GM23338 (cell line): ENCODE results near the gene SARDH. TPM values are rescaled to one million over a fixed set of nuclear protein-coding genes. Genes with fewer than 3 reads are reported as not detected.

Experiments
- ATAC-seq: fragments of 200-7000 bp; cut with Tn5 transposase; 3 replicates; pipeline ENCODE4 v1.9.1; 2020
- DNase-seq: peaks from one replicate; pipeline ENCODE4 v3.0.0-alpha.2; 2015; ENCODE audit warnings: low spot score
- H2AFZ ChIP-seq: fragments of 200-600 bp; sonication (generic); 2 replicates; pipeline ENCODE4 v1.8.0; 2016; ENCODE audit warnings: antibody characterized with exemption, mild to moderate bottlenecking, moderate library complexity
- H3F3A ChIP-seq: fragments of 200-600 bp; sonication (generic); replicated peaks from 2 replicates; pipeline ENCODE4 v1.8.0; 2017; ENCODE audit warnings: antibody characterized with exemption, mixed run types, low read depth
- H3K27ac ChIP-seq: fragments of 200-600 bp; sonication (generic); 2 replicates; pipeline ENCODE4 v1.6.1; 2016; ENCODE audit warnings: low read depth
- H3K27me3 ChIP-seq: fragments of 200-600 bp; sonication (generic); 2 replicates; pipeline ENCODE4 v1.8.0; 2016; ENCODE audit warnings: mild to moderate bottlenecking, mixed run types, moderate library complexity; ENCODE audit not compliant: insufficient read depth
- H3K36me3 ChIP-seq: fragments of 200-600 bp; sonication (generic); 2 replicates; pipeline ENCODE4 v1.8.0; 2016; ENCODE audit warnings: mild to moderate bottlenecking; ENCODE audit not compliant: insufficient read depth
- H3K4me1 ChIP-seq: fragments of 200-600 bp; sonication (generic); 2 replicates; pipeline ENCODE4 v1.8.0; 2016; ENCODE audit warnings: mild to moderate bottlenecking, moderate library complexity; ENCODE audit not compliant: insufficient read depth
- H3K4me2 ChIP-seq: fragments of 200-600 bp; sonication (generic); 2 replicates; pipeline ENCODE4 v1.7.1; 2017; ENCODE audit warnings: mixed run types
- H3K4me3 ChIP-seq: fragments of 200-600 bp; sonication (generic); 2 replicates; pipeline ENCODE4 v1.6.1; 2016; ENCODE audit warnings: mixed run types
- H3K79me2 ChIP-seq: fragments of 200-600 bp; sonication (generic); replicated peaks from 2 replicates; pipeline ENCODE4 v1.8.0; 2017; ENCODE audit warnings: mild to moderate bottlenecking; ENCODE audit not compliant: insufficient read depth
- H3K9me2 ChIP-seq: fragments of 200-600 bp; sonication (generic); 2 replicates; pipeline ENCODE4 v1.8.0; 2017; ENCODE audit not compliant: insufficient read depth
- H4K20me1 ChIP-seq: fragments of 200-600 bp; sonication (generic); replicated peaks from 2 replicates; pipeline ENCODE4 v1.8.0; 2017; ENCODE audit warnings: mild to moderate bottlenecking; ENCODE audit not compliant: insufficient read depth
- H3K27ac Mint-ChIP-seq: 2 replicates; pipeline ENCODE4 v1.8.0; 2020; ENCODE audit warnings: inconsistent platforms, mild to moderate bottlenecking, moderate library complexity, mixed read lengths
- H3K27me3 Mint-ChIP-seq: 3 replicates; pipeline ENCODE4 v1.8.0; 2022; ENCODE audit warnings: low read depth, mild to moderate bottlenecking, moderate library complexity, mixed read lengths, inconsistent platforms; ENCODE audit not compliant: insufficient read depth, poor library complexity
- H3K36me3 Mint-ChIP-seq: 3 replicates; pipeline ENCODE4 v1.8.0; 2021; ENCODE audit warnings: low read depth, mild to moderate bottlenecking, inconsistent platforms, moderate library complexity, mixed read lengths
- H3K4me1 Mint-ChIP-seq: 3 replicates; pipeline ENCODE4 v1.8.0; 2020; ENCODE audit warnings: mild to moderate bottlenecking, inconsistent platforms, mixed read lengths
- H3K4me3 Mint-ChIP-seq: 3 replicates; pipeline ENCODE4 v1.8.0; 2021; ENCODE audit warnings: moderate library complexity, mild to moderate bottlenecking, inconsistent platforms, mixed read lengths
- H3K9me3 Mint-ChIP-seq: 3 replicates; pipeline ENCODE4 v1.8.0; 2020; ENCODE audit warnings: moderate library complexity, mild to moderate bottlenecking, inconsistent platforms, mixed read lengths
- STAT1 ChIP-seq: IDR thresholded peaks from one replicate; pipeline ENCODE4 v1.6.1; 2016; ENCODE audit warnings: antibody characterized with exemption; ENCODE audit not compliant: unreplicated experiment
- polyA plus RNA-seq: library from polyadenylated mRNA; unstranded; fragments of >200 nt; fragmentation: Nextera tagmentation; extraction: Ambion mirVana; gene quantifications from 2 replicates; pipeline ENCODE4 v1.2.1, GENCODE V29; 2016
- total RNA-seq: library from RNA; depleted of rRNA; stranded (reverse); fragments of >200 nt; shearing (Covaris generic); gene quantifications from 2 replicates; pipeline ENCODE4 v1.2.3, GENCODE V29; 2014
- TF ChIP-seq, protein P1 (sequence below): fragments of 250-450 bp; sonication (Bioruptor Pico); IDR thresholded peaks from 2 replicates; pipeline ENCODE4 v1.5.0; 2020; ENCODE audit warnings: mild to moderate bottlenecking, moderate library complexity

The SARDH gene
- total and polyA plus RNA-seq, 2 experiments from 2014 or later = 2.8 to 10.4 TPM

DNA sequence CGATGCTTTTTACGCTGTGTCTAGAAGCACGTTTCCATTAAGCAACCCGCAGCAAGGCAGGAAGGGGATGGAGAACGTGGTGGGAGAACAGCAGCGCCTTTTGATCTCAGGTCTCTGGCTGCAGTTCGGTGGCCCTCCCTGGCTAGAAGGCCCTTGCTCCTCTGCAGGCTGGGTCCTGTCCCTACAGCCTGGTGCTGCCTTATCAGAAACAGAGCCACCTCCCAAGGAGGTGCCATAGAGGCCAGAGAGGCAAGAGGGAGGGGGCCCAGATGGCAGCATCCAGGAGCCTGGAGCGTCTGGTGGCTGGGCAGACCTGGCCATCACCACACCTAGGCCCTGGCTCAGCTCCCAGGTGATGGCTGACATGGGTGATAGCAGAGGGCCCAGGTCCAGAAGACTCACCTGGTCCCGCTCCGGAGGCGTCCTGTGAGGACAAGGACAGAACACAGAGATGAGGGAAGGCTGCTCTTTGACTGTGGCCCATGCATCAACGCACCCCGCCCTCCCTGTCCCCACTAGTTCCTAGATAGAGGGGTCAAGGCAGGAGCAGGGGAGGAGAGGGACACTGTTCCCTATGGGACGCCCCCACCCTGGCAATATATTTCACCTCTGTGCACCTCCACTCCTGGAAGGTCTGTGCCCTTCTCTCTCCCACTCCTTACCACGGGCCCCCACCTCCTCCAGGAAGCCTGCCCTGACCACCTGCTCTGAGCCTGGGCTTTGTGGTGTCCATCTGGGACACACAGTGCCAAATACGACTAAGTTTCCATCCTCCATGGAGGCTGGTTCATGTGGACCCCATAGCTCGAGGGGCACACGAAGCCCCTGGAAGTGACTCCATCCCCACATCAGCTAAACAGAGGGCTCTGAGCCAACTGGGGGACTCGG is 41.6 kb upstream of the SARDH start:
- Mint-ChIP-seq H3K9me3 (no peaks in the 10 kb centered on the region), H3K4me3 (no peak overlapping the region), H3K27me3 (peaks cover 6% of the 10 kb centered on the region), H3K4me1 (no peaks in the 10 kb centered on the region), H3K36me3 (peaks cover 11% of the 10 kb centered on the region; the same call in 2 of the 3 replicates), H3K27ac (no peak overlapping the region)
- no peak for TF ChIP-seq STAT1
- Histone ChIP-seq H3K9me2 (no peaks in the 10 kb centered on the region), H3F3A (no peaks in the 10 kb centered on the region), H2AFZ (no peak overlapping the region), H3K4me3 (no peak overlapping the region), H3K4me1 (no peaks in the 10 kb centered on the region), H3K4me2 (no peak overlapping the region), H3K27me3 (no peaks in the 10 kb centered on the region), H3K27ac (no peak overlapping the region), H3K36me3 (no peaks in the 10 kb centered on the region), H4K20me1 (no peaks in the 10 kb centered on the region), H3K79me2 (no peaks in the 10 kb centered on the region)
- DNase-seq = no peak
- ATAC-seq = no peak

DNA sequence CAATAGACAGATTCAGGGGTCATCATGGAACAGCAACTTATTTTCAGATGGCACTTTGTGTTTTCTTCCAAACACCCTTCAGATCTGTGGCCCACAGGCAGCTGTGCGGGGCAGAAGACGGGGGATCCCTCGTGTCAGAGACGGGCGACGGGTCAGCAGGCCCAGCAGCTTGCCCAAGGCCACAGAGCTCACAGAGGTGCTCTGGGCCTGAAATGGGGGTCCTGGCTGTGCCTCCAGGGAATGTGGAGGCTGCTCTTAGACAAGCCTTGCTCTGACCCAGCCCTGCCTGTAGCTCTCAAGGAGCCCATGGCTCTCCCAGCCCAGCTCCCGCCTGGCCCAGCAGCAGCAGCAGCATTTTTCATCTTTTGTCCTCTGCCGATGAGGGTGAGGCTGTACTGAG is 40.9 kb upstream of the SARDH start:
- Histone ChIP-seq H2AFZ (no peak overlapping the region), H3K4me2 (no peak overlapping the region), H3F3A (no peaks in the 10 kb centered on the region), H3K27ac (no peak overlapping the region), H3K36me3 (no peaks in the 10 kb centered on the region), H3K4me1 (no peaks in the 10 kb centered on the region), H3K9me2 (no peaks in the 10 kb centered on the region), H3K4me3 (no peak overlapping the region), H3K79me2 (no peaks in the 10 kb centered on the region), H4K20me1 (no peaks in the 10 kb centered on the region), H3K27me3 (no peaks in the 10 kb centered on the region)
- Mint-ChIP-seq H3K27ac (peak overlapping the region; percentile 74), H3K36me3 (peaks cover 11% of the 10 kb centered on the region; the same call in 2 of the 3 replicates), H3K4me3 (no peak overlapping the region), H3K9me3 (no peaks in the 10 kb centered on the region), H3K27me3 (peaks cover 8% of the 10 kb centered on the region), H3K4me1 (no peaks in the 10 kb centered on the region)
- ATAC-seq (no peak), DNase-seq (no peak)
- TF ChIP-seq, protein P1, sequence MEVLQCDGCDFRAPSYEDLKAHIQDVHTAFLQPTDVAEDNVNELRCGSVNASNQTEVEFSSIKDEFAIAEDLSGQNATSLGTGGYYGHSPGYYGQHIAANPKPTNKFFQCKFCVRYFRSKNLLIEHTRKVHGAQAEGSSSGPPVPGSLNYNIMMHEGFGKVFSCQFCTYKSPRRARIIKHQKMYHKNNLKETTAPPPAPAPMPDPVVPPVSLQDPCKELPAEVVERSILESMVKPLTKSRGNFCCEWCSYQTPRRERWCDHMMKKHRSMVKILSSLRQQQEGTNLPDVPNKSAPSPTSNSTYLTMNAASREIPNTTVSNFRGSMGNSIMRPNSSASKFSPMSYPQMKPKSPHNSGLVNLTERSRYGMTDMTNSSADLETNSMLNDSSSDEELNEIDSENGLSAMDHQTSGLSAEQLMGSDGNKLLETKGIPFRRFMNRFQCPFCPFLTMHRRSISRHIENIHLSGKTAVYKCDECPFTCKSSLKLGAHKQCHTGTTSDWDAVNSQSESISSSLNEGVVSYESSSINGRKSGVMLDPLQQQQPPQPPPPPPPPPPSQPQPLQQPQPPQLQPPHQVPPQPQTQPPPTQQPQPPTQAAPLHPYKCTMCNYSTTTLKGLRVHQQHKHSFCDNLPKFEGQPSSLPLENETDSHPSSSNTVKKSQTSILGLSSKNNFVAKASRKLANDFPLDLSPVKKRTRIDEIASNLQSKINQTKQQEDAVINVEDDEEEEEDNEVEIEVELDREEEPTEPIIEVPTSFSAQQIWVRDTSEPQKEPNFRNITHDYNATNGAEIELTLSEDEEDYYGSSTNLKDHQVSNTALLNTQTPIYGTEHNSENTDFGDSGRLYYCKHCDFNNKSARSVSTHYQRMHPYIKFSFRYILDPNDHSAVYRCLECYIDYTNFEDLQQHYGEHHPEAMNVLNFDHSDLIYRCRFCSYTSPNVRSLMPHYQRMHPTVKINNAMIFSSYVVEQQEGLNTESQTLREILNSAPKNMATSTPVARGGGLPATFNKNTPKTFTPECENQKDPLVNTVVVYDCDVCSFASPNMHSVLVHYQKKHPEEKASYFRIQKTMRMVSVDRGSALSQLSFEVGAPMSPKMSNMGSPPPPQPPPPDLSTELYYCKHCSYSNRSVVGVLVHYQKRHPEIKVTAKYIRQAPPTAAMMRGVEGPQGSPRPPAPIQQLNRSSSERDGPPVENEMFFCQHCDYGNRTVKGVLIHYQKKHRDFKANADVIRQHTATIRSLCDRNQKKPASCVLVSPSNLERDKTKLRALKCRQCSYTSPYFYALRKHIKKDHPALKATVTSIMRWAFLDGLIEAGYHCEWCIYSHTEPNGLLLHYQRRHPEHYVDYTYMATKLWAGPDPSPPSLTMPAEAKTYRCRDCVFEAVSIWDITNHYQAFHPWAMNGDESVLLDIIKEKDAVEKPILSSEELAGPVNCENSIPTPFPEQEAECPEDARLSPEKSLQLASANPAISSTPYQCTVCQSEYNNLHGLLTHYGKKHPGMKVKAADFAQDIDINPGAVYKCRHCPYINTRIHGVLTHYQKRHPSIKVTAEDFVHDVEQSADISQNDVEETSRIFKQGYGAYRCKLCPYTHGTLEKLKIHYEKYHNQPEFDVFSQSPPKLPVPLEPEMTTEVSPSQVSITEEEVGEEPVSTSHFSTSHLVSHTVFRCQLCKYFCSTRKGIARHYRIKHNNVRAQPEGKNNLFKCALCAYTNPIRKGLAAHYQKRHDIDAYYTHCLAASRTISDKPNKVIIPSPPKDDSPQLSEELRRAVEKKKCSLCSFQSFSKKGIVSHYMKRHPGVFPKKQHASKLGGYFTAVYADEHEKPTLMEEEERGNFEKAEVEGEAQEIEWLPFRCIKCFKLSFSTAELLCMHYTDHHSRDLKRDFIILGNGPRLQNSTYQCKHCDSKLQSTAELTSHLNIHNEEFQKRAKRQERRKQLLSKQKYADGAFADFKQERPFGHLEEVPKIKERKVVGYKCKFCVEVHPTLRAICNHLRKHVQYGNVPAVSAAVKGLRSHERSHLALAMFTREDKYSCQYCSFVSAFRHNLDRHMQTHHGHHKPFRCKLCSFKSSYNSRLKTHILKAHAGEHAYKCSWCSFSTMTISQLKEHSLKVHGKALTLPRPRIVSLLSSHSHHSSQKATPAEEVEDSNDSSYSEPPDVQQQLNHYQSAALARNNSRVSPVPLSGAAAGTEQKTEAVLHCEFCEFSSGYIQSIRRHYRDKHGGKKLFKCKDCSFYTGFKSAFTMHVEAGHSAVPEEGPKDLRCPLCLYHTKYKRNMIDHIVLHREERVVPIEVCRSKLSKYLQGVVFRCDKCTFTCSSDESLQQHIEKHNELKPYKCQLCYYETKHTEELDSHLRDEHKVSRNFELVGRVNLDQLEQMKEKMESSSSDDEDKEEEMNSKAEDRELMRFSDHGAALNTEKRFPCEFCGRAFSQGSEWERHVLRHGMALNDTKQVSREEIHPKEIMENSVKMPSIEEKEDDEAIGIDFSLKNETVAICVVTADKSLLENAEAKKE (CRISPR knock-in tag) = no peak
